H1 (cell line): ENCODE measurements around the gene USP24. TPM values are rescaled to one million over a fixed set of nuclear protein-coding genes. Genes with fewer than 3 reads are reported as not detected.

ENCODE experiments used
- CBX5 ChIP-seq: fragments of 300-800, 300-1000 bp; sonication (generic); IDR thresholded peaks from 2 replicates; pipeline ENCODE4 v1.7.1; 2016; ENCODE audit warnings: antibody characterized with exemption, low read length, low read depth
- GTF2F1 ChIP-seq: IDR thresholded peaks from 2 replicates; pipeline ENCODE4 v1.6.1; 2012; ENCODE audit warnings: low read depth, low read length, improper control_type of control experiment, borderline replicate concordance
- polyA plus RNA-seq, 7 experiments: library from polyadenylated mRNA; depleted of rRNA in 3 of 7; stranded (reverse) in 5 of 7; unstranded in 2 of 7; fragments of >200 nt in 5 of 7; fragments of 200-250 nt in 2 of 7; gene quantifications; 1 replicate in 5 of 7; 2 replicates in 1 of 7; 4 replicates in 1 of 7; pipeline versions ENCODE4 v1.2.1 to v1.2.3, GENCODE V29; 2011 to 2013; ENCODE audit warnings: missing spikeins in 2 of 7, mixed read lengths in 2 of 7
- total RNA-seq: library from RNA; stranded (reverse); fragmentation: NEBNext Ultra II Directional; extraction: Animal tissue kit (Norgen Biotek cat#: 25700); gene quantifications from 2 replicates; pipeline ENCODE4 v1.2.1, GENCODE V29; 2021

Gene USP24
- total and polyA plus RNA-seq, 2 of the 8 experiments (the other 6 are each of a cell fraction or from before 2014, with no cell fraction given): 11.1 to 34.6 TPM

GRCh38 chr1:55087439-55087838 lies 127.7 kb downstream of the USP24 start (continued):
- no peak for TF ChIP-seq CBX5
- TF ChIP-seq GTF2F1: no peak
